GM12873 (cell line): ENCODE measurements around the gene SIX3.

ENCODE experiments used
- TF ChIP-seq, protein P1 (sequence below): IDR thresholded peaks from 2 replicates; pipeline ENCODE4 v1.5.1; 2012; ENCODE audit warnings: low read depth, mild to moderate bottlenecking, moderate library complexity, low read length, control low read depth; ENCODE audit not compliant: insufficient read depth; ENCODE audit errors: missing control alignments

SIX3 gene

GRCh38 chr2:44936715-44937687 lies 4.5 kb upstream of the SIX3 start:
- TF ChIP-seq, protein P1, sequence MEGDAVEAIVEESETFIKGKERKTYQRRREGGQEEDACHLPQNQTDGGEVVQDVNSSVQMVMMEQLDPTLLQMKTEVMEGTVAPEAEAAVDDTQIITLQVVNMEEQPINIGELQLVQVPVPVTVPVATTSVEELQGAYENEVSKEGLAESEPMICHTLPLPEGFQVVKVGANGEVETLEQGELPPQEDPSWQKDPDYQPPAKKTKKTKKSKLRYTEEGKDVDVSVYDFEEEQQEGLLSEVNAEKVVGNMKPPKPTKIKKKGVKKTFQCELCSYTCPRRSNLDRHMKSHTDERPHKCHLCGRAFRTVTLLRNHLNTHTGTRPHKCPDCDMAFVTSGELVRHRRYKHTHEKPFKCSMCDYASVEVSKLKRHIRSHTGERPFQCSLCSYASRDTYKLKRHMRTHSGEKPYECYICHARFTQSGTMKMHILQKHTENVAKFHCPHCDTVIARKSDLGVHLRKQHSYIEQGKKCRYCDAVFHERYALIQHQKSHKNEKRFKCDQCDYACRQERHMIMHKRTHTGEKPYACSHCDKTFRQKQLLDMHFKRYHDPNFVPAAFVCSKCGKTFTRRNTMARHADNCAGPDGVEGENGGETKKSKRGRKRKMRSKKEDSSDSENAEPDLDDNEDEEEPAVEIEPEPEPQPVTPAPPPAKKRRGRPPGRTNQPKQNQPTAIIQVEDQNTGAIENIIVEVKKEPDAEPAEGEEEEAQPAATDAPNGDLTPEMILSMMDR, result no peak

GRCh38 chr2:44937688-44938240 lies 3.7 kb upstream of the SIX3 start:
- TF ChIP-seq, protein P1, result peak; percentile 13

DNA sequence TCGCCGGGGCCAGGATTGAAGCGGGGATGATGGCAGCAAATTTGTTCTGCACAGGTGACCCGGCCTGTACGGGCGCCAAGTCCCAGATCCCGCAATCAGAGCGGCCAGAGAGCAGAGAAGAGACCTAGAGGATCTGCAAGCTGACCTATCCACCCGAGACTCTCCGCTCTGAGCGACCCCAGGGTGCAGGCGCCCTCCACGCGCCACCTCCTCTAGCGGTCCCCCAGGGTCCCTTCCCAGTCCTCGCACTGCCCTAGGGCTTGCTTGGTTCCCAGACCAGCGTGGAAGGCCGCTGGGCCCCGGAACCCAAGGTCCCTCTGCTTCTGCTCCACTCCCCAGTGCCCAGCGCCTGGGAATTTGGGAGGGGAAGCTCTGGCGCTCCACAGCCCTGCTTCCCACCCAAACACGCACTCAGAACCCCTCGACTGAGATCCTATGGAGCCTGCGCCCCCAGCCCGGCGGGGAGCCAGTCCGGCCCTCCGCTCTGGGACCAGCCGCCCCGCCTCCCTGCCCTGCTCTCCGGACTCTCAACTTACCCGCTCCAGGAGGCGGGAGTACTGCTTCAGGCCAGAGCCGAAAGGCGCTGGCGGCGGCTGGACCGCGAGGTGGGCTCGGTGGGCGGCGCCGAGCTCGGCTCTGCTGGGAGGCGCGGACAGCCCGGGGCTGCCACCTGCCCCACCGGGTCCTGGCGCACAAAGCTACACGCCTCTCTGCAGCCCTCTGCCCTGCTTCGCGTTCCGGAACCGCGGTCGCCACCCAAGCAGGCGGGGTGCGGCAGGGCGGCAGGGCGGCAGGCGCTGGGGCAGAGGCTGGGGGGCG lies 3.0 kb upstream of the SIX3 start:
- TF ChIP-seq, protein P1, result no peak

- TF ChIP-seq, protein P1, result no peak
These were observed 2.1 kb upstream of the SIX3 start for GRCh38 chr2:44939106-44940048.

- TF ChIP-seq, protein P1, result no peak
These were observed 1.4 kb upstream of the SIX3 start for GRCh38 chr2:44940049-44940494.

GRCh38 chr2:44940732-44941464 lies 604 bp upstream of the SIX3 start:
- TF ChIP-seq, protein P1, result no peak
